IPS-NIHi11 (cell line): ENCODE measurements around the gene CPA1.

ENCODE experiments used
- DNase-seq: peaks from one replicate; pipeline ENCODE4 v3.0.0; 2012; ENCODE audit warnings: mixed read lengths, low spot score

CPA1 gene

DNA sequence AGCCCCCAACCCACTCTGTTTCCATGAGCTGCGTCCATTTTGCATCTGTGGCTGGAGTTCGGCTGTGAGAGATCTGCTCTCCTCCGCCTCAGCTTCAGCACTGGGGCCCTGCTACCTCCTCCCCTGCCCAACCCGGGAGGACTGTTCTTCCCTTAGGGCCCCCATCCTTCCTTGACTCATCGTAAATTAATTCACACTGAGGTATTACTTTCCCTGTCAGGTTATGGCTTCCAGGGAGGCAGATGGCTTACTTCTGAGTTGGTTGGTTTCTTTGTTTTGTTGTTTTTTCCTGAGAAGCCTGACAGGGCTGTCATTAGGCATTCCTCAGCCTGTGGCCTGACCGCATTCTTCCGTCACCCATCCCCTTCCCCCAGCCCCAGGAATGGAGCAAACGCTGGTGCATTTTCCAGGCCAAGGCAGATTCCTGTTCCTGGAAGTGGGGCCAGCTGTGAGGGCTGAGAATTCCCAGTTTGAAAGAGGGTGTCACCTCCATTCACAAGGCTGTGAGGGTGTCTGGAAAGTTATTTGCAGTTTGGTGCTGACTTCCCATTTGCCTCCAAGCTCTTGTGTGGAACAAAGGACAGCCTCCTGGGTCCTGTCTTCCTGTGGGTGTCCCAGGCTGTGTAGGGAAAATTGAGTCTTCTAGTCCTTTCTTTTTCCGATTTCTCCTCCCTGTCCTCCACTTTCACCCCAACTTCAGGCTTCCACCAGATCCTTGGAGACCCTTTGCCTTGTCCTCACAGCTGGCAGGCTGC, 24.0 kb upstream of the CPA1 start:
- DNase-seq, result peak; percentile 77

GRCh38 chr7:130356876-130357611, 23.2 kb upstream of the CPA1 start:
- DNase-seq, result no peak

- DNase-seq, result no peak
Observed at GRCh38 chr7:130358471-130358870, 21.8 kb upstream of the CPA1 start.

DNA sequence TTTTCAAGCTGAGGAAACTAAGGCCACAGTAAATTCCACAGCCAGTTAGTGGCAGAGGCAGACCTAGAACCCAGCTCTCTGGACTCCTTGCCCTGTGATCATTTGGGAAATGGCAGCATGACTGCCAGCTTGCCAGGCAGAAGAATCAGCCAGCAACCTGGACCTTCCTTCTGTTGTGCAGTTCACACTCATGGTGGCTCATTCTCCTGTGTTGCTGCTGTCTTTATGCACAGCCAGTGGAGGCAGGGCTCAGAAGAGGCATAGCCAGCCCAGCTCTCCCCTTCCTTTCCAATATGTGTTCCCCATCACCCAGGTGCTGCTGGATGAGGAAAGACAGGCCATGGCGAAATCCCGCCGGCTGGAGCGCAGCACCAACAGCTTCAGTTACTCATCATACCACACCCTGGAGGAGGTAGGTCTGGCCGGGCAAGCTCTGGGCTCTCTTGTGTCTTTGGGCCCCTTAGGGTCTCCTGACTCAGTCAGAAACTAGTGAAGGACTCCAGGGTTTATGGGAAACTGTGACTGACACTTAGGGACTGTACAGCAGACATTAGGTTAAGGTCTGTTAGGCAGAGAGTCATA, 20.9 kb upstream of the CPA1 start:
- DNase-seq, result no peak

- DNase-seq, result no peak
Observed at GRCh38 chr7:130360518-130360917, 19.8 kb upstream of the CPA1 start.

- DNase-seq, result no peak
Observed at GRCh38 chr7:130361681-130362080, 18.6 kb upstream of the CPA1 start.

GRCh38 chr7:130362251-130362816, 18.0 kb upstream of the CPA1 start:
- DNase-seq, result no peak

- DNase-seq, result no peak
Observed at GRCh38 chr7:130363026-130363847, 17.1 kb upstream of the CPA1 start.

- DNase-seq, result no peak
Observed at GRCh38 chr7:130364451-130364850, 15.8 kb upstream of the CPA1 start.

DNA sequence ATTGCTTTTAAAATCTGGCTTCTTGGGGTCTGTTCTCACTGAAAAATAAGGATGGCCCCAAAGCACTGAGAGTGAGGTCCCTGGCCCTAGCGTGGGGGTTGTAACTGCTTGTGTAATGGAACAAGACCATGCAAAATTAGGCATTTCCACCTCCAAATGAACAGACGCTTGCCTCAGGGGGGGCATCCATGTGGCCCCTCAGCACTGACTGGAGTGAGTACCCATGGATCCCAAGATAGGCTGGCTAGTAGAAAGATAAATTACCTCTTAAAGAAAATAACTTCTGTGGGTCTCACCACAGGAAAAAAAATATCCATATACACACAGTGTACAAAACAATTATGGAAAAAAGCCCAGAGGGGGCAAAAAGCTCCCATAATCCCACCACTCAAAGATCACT, 15.2 kb upstream of the CPA1 start:
- DNase-seq, result no peak

- DNase-seq, result peak; percentile 69
Observed at GRCh38 chr7:130365511-130366441, 14.5 kb upstream of the CPA1 start.

DNA sequence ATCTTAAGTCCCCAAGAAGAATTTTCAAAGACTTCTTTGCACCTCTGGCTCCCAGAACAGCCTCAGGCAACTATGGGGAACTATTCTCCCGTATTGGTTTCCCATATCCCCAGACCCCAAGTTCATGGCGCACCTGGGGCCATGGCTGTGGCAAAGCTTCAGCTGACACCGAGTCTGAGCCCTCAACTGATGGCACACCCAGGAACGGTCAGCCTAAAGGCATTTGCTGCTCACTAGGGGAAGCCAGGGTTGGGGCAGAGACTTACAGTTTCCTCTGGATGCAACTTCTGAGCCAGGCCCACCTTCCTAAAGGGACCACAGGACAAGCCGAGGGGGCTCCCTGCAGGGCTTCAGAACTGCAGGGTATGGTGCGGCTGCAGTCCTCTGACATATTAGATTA, 13.7 kb upstream of the CPA1 start:
- no peak for DNase-seq

- no peak for DNase-seq
Observed at GRCh38 chr7:130367088-130367755, 13.1 kb upstream of the CPA1 start.

GRCh38 chr7:130367836-130368746, 12.2 kb upstream of the CPA1 start:
- DNase-seq, result no peak

- DNase-seq, result no peak
Observed at GRCh38 chr7:130369110-130369711, 11.1 kb upstream of the CPA1 start.

- no peak for DNase-seq
Observed at GRCh38 chr7:130369831-130370550, 10.3 kb upstream of the CPA1 start.

DNA sequence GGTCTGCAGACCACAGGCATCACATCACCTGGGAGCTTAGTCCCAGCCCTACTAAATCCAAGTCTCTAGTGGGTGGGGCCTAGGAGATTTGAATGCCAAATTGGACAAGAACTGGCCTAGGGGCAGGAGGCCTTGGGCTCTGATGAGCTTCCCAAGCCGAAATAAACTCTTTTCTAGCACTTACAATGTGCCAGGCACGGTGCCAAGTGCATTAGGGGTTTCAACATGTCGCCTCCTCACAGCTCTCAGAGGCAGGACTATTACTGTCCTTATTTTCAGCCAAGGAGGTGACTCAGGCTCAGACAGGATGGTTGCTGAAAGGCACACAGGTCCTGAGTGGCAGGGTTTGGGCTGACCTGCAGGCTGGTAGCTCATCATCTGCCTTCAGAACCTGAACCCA, 9.2 kb upstream of the CPA1 start:
- no peak for DNase-seq
